Kidney (tissue), 14 donors: Measurements from ENCODE around the gene ADCY4. TPM values are rescaled to one million over a fixed set of nuclear protein-coding genes. Genes with fewer than 3 reads are reported as not detected.
A peak's percentile ranks its signal among the peaks of the same experiment; 100 is the strongest.

Experiments used
- DNase-seq, 5 donors: peaks; one replicate each; pipeline ENCODE4 v3.0.0-alpha.2; 2013 to 2020
- FAIRE-seq: peaks from 2 replicates; lab custom pipeline; 2012; peaks lifted over from hg19 to GRCh38; lab: Jason Lieb, UNC
- H3K27ac ChIP-seq, 2 donors: one replicate each; pipeline ENCODE4 v1.7.0; 2013; ENCODE audit warnings: low read depth in 2 of 2, low read length in 2 of 2, inconsistent platforms in 1 of 2
- H3K27me3 ChIP-seq: one replicate; pipeline ENCODE4 v1.7.1; 2013; ENCODE audit warnings: low read length, inconsistent platforms; ENCODE audit not compliant: control insufficient read depth, insufficient read depth
- H3K36me3 ChIP-seq, 3 donors: one replicate each; pipeline versions ENCODE4 v1.7.0 to v1.7.1; 2013; ENCODE audit warnings: low read length in 3 of 3, control low read depth in 1 of 3, inconsistent platforms in 1 of 3; ENCODE audit not compliant: insufficient read depth in 3 of 3, control insufficient read depth in 2 of 3
- H3K4me1 ChIP-seq, 3 donors: one replicate each; pipeline versions ENCODE4 v1.7.0 to v1.7.1; 2013; ENCODE audit warnings: low read length in 3 of 3, inconsistent platforms in 1 of 3, low read depth in 1 of 3; ENCODE audit not compliant: control insufficient read depth in 2 of 3, insufficient read depth in 2 of 3
- H3K4me3 ChIP-seq, 3 donors: one replicate each; pipeline versions ENCODE4 v1.7.0 to v1.8.1; 2013; ENCODE audit warnings: low read length in 3 of 3, control low read depth in 1 of 3, inconsistent platforms in 1 of 3
- H3K9ac ChIP-seq, 3 donors: one replicate each; pipeline versions ENCODE4 v1.7.0 to v1.7.1; 2013; ENCODE audit warnings: low read length in 3 of 3, control low read depth in 1 of 3, inconsistent platforms in 1 of 3
- H3K9me3 ChIP-seq, 3 donors: one replicate each; pipeline versions ENCODE4 v1.7.0 to v1.7.1; 2013; ENCODE audit warnings: low read length in 3 of 3, control low read depth in 1 of 3, inconsistent platforms in 1 of 3; ENCODE audit not compliant: control insufficient read depth in 2 of 3, insufficient read depth in 1 of 3
- intact Hi-C: fragments of 100-400 bp; cut with DNase I; formaldehyde crosslinking; loops from one replicate; pipeline ENCODE4 v1.11.1; 2022
- polyA plus RNA-seq: library from polyadenylated mRNA; stranded (reverse); fragments of 350-450 nt; fragmentation: Illumina TruSeq; extraction: RNeasy Lipid Tissue Mini Kit (QIAGEN cat#74804); gene quantifications from one replicate; pipeline ENCODE4 v1.2.3, GENCODE V29; 2014; ENCODE audit warnings: low read depth, low replicate concordance; ENCODE audit not compliant: insufficient read depth
- total RNA-seq: library from RNA; stranded (reverse); fragmentation: NEBNext Ultra II Directional; extraction: Animal tissue kit (Norgen Biotek cat#: 25700); gene quantifications from one replicate; pipeline ENCODE4 v1.2.1, GENCODE V29; 2021
- TF ChIP-seq, protein P1 (sequence below): IDR thresholded peaks from 3 replicates; pipeline ENCODE4 v1.5.1; 2012; ENCODE audit warnings: mild to moderate bottlenecking, moderate library complexity, borderline replicate concordance; ENCODE audit not compliant: insufficient read depth; ENCODE audit errors: extremely low read depth
- donor health status: control.
- donor health status: control.
- donor health status: control.
- donor health status: control.
- donor health status: control.
- donor health status: DM: yes; HTN: yes; CAD: no.
- donor health status: Normal renal cell carcinoma (clear cell type).

ADCY4 gene
- total and polyA plus RNA-seq, 2 donors from 2014 or later = 19.2 to 57.5 TPM

DNA sequence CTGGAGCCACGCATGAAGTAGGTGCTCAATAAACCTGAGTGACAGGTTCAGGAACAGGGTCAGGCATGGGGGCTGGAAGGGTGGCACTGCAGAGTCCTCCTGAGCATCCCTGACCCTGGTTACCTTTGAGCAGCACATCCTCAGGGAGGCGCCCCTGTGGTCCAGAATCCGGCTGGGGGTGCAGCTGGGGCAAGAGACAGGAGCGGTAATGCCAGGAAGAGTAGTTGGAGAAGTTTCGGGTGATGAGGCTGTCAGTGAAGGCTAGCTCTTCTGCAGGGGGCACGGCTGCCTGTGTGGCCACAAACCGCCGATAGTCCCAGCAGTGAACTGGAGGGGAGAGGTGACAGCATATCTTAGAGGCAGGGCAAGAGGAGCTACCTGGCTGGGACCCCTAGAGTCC lies 65.5 kb downstream of the ADCY4 start:
- FAIRE-seq = no peak
- peaks cover 0 to 10% (median 0%) of the 10 kb centered on the region in 3 donors for H3K4me1 ChIP-seq
- H3K9me3 ChIP-seq = no peaks in the 10 kb centered on the region
- TF ChIP-seq, protein P1, sequence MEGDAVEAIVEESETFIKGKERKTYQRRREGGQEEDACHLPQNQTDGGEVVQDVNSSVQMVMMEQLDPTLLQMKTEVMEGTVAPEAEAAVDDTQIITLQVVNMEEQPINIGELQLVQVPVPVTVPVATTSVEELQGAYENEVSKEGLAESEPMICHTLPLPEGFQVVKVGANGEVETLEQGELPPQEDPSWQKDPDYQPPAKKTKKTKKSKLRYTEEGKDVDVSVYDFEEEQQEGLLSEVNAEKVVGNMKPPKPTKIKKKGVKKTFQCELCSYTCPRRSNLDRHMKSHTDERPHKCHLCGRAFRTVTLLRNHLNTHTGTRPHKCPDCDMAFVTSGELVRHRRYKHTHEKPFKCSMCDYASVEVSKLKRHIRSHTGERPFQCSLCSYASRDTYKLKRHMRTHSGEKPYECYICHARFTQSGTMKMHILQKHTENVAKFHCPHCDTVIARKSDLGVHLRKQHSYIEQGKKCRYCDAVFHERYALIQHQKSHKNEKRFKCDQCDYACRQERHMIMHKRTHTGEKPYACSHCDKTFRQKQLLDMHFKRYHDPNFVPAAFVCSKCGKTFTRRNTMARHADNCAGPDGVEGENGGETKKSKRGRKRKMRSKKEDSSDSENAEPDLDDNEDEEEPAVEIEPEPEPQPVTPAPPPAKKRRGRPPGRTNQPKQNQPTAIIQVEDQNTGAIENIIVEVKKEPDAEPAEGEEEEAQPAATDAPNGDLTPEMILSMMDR = no peak
- no peak overlapping the region for H3K9ac ChIP-seq
- peaks cover 0 to 7% (median 7%) of the 10 kb centered on the region in 3 donors for H3K36me3 ChIP-seq
- intact Hi-C loops = no loop called here
- DNase-seq = peak in 1 of 5 donors; percentile 62
- H3K4me3 ChIP-seq = no peak overlapping the region
- no peak overlapping the region for H3K27ac ChIP-seq
- no peaks in the 10 kb centered on the region for H3K27me3 ChIP-seq

Other genes starting within 250 kb of the ADCY4 start
Only the 30 nearest of the 33 such genes appear.
- 4.9 TPM for gene NRL, start 220.1 kb downstream of the ADCY4 start, total RNA-seq
- 5.5 TPM for gene NRL, start 220.1 kb downstream of the ADCY4 start, polyA plus RNA-seq
- gene FITM1, start 204.4 kb downstream of the ADCY4 start, total RNA-seq = 1.3 TPM
- 1.2 TPM for gene FITM1, start 204.4 kb downstream of the ADCY4 start, polyA plus RNA-seq
- 244 TPM for gene PSME1, start 198.9 kb downstream of the ADCY4 start, total RNA-seq
- 333 TPM for gene PSME1, start 198.9 kb downstream of the ADCY4 start, polyA plus RNA-seq
- 22.1 TPM for gene EMC9, start 193.5 kb downstream of the ADCY4 start, total RNA-seq
- 62.5 TPM for gene EMC9, start 193.5 kb downstream of the ADCY4 start, polyA plus RNA-seq
- gene PSME2, start 188.5 kb downstream of the ADCY4 start, total RNA-seq = 148 TPM
- 289 TPM for gene PSME2, start 188.5 kb downstream of the ADCY4 start, polyA plus RNA-seq
- 69.0 TPM for gene RNF31, start 187.6 kb downstream of the ADCY4 start, total RNA-seq
- 64.0 TPM for gene RNF31, start 187.6 kb downstream of the ADCY4 start, polyA plus RNA-seq
- gene IRF9, start 173.8 kb downstream of the ADCY4 start, total RNA-seq = 141 TPM
- gene IRF9, start 173.8 kb downstream of the ADCY4 start, polyA plus RNA-seq = 88.9 TPM
- 39.9 TPM for gene REC8, start 163.0 kb downstream of the ADCY4 start, total RNA-seq
- gene REC8, start 163.0 kb downstream of the ADCY4 start, polyA plus RNA-seq = 51.4 TPM
- 49.5 TPM for gene IPO4, start 146.3 kb downstream of the ADCY4 start, total RNA-seq
- 22.2 TPM for gene IPO4, start 146.3 kb downstream of the ADCY4 start, polyA plus RNA-seq
- 83.6 TPM for gene TM9SF1, start 139.6 kb downstream of the ADCY4 start, total RNA-seq
- gene TM9SF1, start 139.6 kb downstream of the ADCY4 start, polyA plus RNA-seq = 41.1 TPM
- gene TSSK4, start 129.4 kb downstream of the ADCY4 start, total RNA-seq = 0.38 TPM
- not detected for gene TSSK4, start 129.4 kb downstream of the ADCY4 start, polyA plus RNA-seq
- 65.1 TPM for gene CHMP4A, start 121.6 kb downstream of the ADCY4 start, total RNA-seq
- 72.2 TPM for gene CHMP4A, start 121.6 kb downstream of the ADCY4 start, polyA plus RNA-seq
- 22.8 TPM for gene MDP1, start 119.0 kb downstream of the ADCY4 start, total RNA-seq
- gene MDP1, start 119.0 kb downstream of the ADCY4 start, polyA plus RNA-seq = 55.4 TPM
- gene NEDD8, start 102.7 kb downstream of the ADCY4 start, total RNA-seq = 145 TPM
- 439 TPM for gene NEDD8, start 102.7 kb downstream of the ADCY4 start, polyA plus RNA-seq
- gene GMPR2, start 102.1 kb downstream of the ADCY4 start, total RNA-seq = 75.0 TPM
- gene GMPR2, start 102.1 kb downstream of the ADCY4 start, polyA plus RNA-seq = 92.5 TPM
- 99.4 TPM for gene TINF2, start 92.4 kb downstream of the ADCY4 start, total RNA-seq
- gene TINF2, start 92.4 kb downstream of the ADCY4 start, polyA plus RNA-seq = 57.0 TPM
- gene TGM1, start 71.9 kb downstream of the ADCY4 start, total RNA-seq = 13.1 TPM
- gene TGM1, start 71.9 kb downstream of the ADCY4 start, polyA plus RNA-seq = 4.5 TPM
- gene RABGGTA, start 63.5 kb downstream of the ADCY4 start, total RNA-seq = 33.9 TPM
- 25.8 TPM for gene RABGGTA, start 63.5 kb downstream of the ADCY4 start, polyA plus RNA-seq
- 32.7 TPM for gene DHRS1, start 35.3 kb downstream of the ADCY4 start, total RNA-seq
- gene DHRS1, start 35.3 kb downstream of the ADCY4 start, polyA plus RNA-seq = 56.7 TPM
- 25.7 TPM for gene NOP9, start 35.2 kb downstream of the ADCY4 start, total RNA-seq
- 8.6 TPM for gene NOP9, start 35.2 kb downstream of the ADCY4 start, polyA plus RNA-seq
- 22.4 TPM for gene CIDEB, start 27.1 kb downstream of the ADCY4 start, total RNA-seq
- gene CIDEB, start 27.1 kb downstream of the ADCY4 start, polyA plus RNA-seq = 49.7 TPM
- gene LTB4R2, start 24.9 kb downstream of the ADCY4 start, total RNA-seq = 9.2 TPM
- 0.67 TPM for gene LTB4R2, start 24.9 kb downstream of the ADCY4 start, polyA plus RNA-seq
- gene LTB4R, start 23.6 kb downstream of the ADCY4 start, total RNA-seq = 9.3 TPM
- gene LTB4R, start 23.6 kb downstream of the ADCY4 start, polyA plus RNA-seq = 4.6 TPM
- 19.5 TPM for gene RIPK3, start 4.9 kb upstream of the ADCY4 start, total RNA-seq
- gene RIPK3, start 4.9 kb upstream of the ADCY4 start, polyA plus RNA-seq = 5.1 TPM
- 45.3 TPM for gene NFATC4, start 33.1 kb upstream of the ADCY4 start, total RNA-seq
- 38.9 TPM for gene NFATC4, start 33.1 kb upstream of the ADCY4 start, polyA plus RNA-seq
- 12.1 TPM for gene NYNRIN, start 63.9 kb upstream of the ADCY4 start, total RNA-seq
- gene NYNRIN, start 63.9 kb upstream of the ADCY4 start, polyA plus RNA-seq = 4.4 TPM
- 1.3 TPM for gene CBLN3, start 94.6 kb upstream of the ADCY4 start, total RNA-seq
- 2.6 TPM for gene CBLN3, start 94.6 kb upstream of the ADCY4 start, polyA plus RNA-seq
- 53.9 TPM for gene KHNYN, start 94.9 kb upstream of the ADCY4 start, total RNA-seq
- gene KHNYN, start 94.9 kb upstream of the ADCY4 start, polyA plus RNA-seq = 9.7 TPM
- gene SDR39U1, start 107.7 kb upstream of the ADCY4 start, total RNA-seq = 62.3 TPM
- gene SDR39U1, start 107.7 kb upstream of the ADCY4 start, polyA plus RNA-seq = 97.8 TPM
- gene CMA1, start 173.2 kb upstream of the ADCY4 start, total RNA-seq = 2.1 TPM
- gene CMA1, start 173.2 kb upstream of the ADCY4 start, polyA plus RNA-seq = not detected